DMS 273 (cell line): Measurements from ENCODE around the gene MAGI1.
A peak's percentile ranks its signal among the peaks of the same experiment; 100 is the strongest.
"Not testable (repeated sequence)": the region's sequence is repeated elsewhere in the genome, so short reads cannot be mapped to it uniquely, and the experiment has no call there.

Experiments used
- DNase-seq: peaks from one replicate; lab custom pipeline; 2025; ENCODE audit not compliant: unreplicated experiment; lab: John Stamatoyannopoulos, UW

The MAGI1 gene

GRCh38 chr3:65641045-65641444 is 397.7 kb downstream of the MAGI1 start:
- no peak for DNase-seq

DNA sequence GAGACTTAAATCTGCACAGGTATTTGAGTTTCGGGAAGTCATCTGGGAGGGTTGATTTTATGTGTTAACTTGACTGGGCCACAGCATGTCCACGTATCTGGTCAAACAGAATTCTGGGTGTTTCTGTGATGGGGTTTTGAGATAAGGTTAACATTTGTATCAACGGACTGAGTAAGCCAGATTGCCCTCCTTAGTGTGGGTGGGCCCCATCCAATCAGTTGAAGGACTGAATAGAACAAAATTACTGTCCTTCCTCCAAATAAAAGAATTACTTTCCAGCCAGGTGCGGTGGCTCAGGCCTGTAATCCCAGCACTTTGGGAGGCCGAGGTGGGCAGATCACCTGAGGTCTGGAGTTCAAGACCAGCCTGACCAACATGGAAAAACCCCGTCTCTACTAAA is 399.3 kb downstream of the MAGI1 start:
- DNase-seq = no peak

DNA sequence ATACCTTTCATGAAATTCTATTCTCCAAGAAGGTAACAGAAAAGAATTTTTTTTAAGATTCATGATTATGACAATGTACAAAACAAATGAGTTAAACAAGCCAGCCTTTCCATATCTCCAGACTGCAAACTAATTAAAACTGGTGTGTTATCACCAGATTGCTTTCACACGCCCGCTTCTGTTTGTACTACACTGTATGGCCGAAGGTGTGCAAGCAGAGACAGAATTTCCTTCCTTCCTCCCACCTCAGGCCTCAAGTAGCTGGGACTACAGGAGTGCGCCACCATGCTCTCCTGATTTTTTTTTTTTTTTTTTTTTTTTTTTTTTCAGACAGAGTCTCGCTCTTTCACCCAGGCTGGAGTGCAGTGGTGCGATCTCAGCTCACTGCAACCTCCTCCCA is 400.4 kb downstream of the MAGI1 start:
- no peak for DNase-seq

DNA sequence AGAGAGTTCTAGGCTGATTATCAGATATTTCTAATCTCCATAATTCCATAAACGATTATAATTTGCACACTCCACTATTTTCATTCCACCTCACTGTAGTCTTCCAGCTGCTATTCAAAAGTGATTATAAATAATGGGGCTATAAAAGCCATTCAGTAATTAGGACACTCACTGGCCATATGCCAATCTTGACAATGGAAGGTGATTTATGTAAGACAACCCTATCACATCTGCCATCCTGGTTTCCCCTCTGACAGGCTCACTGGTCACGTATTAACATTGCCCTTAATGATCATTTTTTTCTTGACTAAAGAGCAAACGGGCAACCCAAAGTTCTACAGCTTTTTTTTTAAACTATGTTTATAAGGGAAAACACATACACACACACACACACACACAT is 402.4 kb downstream of the MAGI1 start:
- DNase-seq = peak; percentile 92

DNA sequence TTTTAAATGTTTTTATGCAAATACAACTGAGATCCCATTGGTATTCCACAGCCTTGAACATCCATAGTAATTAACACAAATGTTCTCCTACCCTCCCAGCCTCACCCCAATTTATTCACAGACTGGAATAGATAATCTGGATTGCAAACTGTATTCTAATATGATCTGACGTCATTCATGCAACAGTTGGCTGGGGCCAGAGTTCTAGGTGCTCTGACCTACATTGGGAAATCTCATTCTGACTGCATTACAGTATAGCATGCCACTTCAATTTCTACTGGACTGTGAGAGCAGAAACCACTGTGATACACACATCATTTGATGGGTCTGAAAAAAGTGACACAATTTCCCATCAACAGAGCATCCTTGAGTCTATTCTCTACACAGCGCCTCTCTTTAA is 403.1 kb downstream of the MAGI1 start:
- DNase-seq = peak; percentile 74

DNA sequence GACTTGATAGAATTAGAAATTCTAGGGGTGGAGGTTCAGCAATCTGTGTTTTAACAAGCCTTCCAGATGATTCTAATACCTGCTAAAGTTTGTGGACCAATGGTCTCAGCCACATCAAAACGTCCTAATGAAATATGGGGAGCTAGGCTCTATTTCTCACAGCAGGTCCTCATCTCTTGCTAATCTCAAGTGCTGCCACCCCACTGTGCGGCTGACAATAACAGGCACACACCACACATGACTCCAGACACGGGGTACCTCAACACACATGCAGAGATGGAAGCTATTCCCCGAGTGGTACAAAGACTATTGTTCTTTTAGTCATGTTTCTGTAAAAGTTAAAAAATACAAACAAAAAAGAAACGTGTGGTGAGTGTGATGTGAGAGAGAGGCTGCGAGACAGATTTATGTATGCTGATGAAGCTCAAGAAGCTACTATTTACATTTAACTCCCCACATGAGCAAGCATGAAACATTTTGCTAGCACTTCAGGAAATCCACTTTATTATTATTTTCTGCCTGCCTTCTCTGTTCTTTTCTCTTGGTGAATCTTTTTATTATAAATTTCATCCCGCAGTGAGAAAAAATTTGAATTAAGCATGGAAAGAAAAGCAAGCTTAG is 405.6 kb downstream of the MAGI1 start:
- DNase-seq = peak; percentile 6

- DNase-seq = no peak
These were observed 406.3 kb downstream of the MAGI1 start for GRCh38 chr3:65632414-65632813.

- DNase-seq = no peak
These were observed 409.7 kb downstream of the MAGI1 start for GRCh38 chr3:65628978-65629377.

DNA sequence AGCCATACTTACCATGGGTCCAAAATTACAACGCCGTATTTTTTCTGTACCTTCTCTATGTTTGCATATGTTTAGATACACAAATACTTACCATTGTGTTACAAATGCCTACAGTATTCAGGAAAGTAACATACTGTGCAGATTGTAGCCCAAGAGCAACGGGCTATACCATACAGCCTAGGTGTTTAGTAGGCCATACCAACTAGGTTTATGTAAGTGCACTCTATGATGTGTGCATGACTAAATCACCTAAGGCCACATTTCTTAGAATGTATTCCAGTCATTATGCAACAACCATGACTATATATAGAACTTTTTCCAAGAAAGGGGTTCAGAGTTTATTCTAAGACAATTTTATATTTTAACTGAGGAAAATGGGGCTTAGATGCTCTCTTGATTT is 411.7 kb downstream of the MAGI1 start:
- DNase-seq = no peak

DNA sequence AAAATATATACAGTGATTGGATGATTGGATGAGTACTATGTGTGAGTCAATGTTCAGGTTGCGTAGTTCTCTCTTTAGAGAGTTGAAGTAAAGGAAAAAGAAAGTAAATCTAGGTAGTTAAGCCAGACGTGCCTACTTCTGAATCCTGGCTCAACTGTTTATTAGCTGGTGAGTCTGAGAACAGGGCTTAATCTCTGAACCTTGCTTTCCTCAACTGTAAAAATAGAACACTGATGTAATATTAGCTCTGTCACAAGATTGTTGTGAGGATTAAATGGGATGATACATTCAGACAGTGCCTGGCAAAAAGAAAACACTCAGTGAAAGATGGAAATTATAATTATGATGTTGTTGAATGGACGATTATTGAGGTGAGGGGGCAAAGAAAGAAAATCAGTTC is 413.4 kb downstream of the MAGI1 start:
- no peak for DNase-seq

DNA sequence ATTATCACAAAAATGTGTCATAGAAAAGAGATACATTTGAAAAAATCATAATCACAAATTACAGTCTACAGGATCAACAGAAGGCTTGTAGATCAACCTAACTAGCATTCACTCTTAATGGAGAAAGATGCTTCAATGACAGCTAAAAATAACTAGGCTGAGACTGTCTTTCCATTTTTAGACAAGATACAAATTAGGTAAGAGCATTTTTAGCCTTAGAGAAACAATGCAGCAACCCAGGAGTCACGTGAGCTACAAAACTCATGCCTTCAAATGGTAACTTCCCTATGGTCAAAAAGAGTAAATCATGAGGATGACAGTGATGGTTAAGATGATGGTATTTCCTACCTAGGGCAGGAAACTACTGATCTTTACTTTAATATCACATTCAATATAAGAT is 415.4 kb downstream of the MAGI1 start:
- DNase-seq = no peak

DNA sequence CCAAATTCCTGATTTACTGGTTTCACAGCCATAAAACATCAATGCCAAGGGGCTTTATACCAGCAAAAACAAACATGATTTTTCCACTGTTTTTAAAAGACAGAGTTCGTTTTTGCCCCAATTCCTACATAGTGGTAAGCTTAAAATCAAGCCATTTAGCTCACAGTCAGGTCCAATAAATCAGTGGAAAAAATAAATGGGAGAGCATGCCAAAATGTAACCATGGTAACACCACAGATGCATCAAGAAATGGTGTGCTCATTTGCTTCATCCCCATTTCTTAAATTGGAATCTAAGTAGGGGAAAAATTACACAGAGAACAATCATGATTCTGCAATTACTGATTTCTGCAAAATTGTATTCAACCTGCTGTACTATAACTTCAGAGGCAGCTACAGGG is 418.8 kb downstream of the MAGI1 start:
- DNase-seq = peak; percentile 14

- peak; percentile 24 for DNase-seq
These were observed 419.3 kb downstream of the MAGI1 start for GRCh38 chr3:65619451-65619881.

GRCh38 chr3:65618599-65618998 is 420.1 kb downstream of the MAGI1 start:
- no peak for DNase-seq

GRCh38 chr3:65617787-65618186 is 420.9 kb downstream of the MAGI1 start:
- no peak for DNase-seq

DNA sequence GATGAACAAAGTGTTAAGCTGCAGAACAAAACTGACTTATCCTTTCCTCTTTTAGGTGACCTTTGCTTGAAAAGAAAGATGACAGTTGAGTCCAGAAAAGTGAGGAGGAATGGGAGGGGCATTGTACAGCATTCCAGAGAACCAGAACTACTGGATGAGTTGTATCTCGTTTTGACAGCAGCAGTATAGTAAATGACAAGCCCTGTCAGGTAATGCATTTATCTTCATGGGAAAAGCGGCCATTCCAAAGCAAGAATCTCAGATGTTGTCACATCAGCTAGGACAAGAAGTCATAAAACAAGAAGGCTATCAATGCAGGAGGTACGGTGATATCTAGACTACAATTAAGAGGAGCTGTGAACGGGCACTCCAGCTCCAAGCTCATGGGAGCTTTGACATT is 421.5 kb downstream of the MAGI1 start:
- no peak for DNase-seq

GRCh38 chr3:65616563-65616962 is 422.2 kb downstream of the MAGI1 start:
- DNase-seq = no peak

- DNase-seq = no peak
These were observed 423.4 kb downstream of the MAGI1 start for GRCh38 chr3:65615329-65615728.

DNA sequence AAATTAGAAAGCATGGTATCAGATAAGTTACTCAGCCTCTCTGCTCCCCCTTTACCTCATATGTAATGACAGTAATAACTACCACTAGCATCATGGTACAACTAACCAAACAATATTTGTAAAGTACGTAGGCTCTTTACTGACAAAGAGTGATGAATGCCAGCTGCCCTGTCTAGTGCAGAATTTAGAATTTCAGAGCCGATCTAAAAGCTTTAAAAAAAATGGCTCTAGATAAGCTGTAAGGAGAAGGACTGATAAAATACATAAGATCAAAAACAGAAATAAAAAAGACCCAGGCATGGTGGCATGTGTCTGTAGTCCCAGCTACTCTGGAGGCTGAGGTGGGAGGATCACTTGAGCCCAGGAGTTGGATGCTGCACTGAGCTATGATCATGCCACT is 424.1 kb downstream of the MAGI1 start:
- DNase-seq = no peak

- not testable (repeated sequence) for DNase-seq
These were observed 430.7 kb downstream of the MAGI1 start for GRCh38 chr3:65607965-65608460.

DNA sequence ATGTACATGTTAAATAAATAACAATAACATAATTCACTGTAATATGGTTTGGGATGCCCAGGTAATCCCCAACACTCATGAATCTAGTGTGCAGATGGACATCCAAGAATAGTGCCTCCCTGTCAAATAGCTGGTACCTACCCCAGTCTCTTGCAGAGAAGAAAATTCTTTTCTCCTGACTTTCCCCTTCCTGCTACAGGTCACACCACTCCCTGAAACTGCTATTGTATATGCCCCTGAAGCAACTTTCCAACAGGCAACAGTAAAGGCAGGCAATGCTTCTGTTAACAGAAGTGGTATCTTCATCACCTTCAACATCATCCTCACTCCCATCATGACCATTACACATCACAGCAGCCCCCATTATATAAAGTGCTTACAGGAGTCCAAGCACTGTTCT is 431.6 kb downstream of the MAGI1 start:
- no peak for DNase-seq

DNA sequence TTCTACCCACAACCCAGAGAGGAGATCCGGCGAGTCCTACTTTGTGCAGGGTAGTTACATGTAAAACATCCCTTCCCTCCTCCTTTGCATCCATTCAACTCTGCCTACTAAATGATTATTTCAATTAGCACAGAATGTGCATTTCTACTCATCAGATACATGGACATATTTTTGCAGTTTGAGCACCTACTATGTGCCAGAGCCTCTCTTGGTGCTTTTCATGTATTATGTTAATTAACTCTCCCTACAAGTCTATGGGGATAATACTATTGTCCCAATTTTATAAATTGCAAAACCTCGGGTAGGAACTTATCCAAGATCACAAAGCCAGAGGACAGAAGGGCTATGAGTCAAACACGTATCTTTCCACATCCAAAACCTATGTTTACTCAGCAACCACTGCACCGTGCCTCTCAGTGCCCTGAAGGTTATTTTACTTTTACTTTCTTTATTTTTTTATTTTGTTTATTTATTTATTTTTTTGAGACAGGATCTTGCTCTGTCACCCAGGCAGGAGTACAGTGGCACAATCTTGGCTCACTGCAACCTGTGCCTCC is 432.8 kb downstream of the MAGI1 start:
- DNase-seq = no peak
